Large intestine (tissue), 3 donors: Measurements from ENCODE around the gene GSK3A. TPM values are rescaled to one million over a fixed set of nuclear protein-coding genes. Genes with fewer than 3 reads are reported as not detected.

Experiments used
- DNase-seq, 2 donors: peaks; one replicate each; pipeline versions ENCODE4 v3.0.0 to v3.0.0-alpha.2; 2013
- H3K27ac ChIP-seq: one replicate; pipeline ENCODE4 v1.5.1; 2013; ENCODE audit warnings: low read length
- H3K27me3 ChIP-seq: 2 replicates; pipeline ENCODE4 v1.6.1; 2013; ENCODE audit warnings: low read length; ENCODE audit not compliant: control insufficient read depth, insufficient read depth
- H3K36me3 ChIP-seq: 2 replicates; pipeline ENCODE4 v1.6.1; 2013; ENCODE audit warnings: low read length; ENCODE audit not compliant: control insufficient read depth, insufficient read depth
- H3K4me1 ChIP-seq: one replicate; pipeline ENCODE4 v1.6.1; 2013; ENCODE audit warnings: low read length; ENCODE audit not compliant: control insufficient read depth, insufficient read depth
- H3K4me3 ChIP-seq: one replicate; pipeline ENCODE4 v1.5.1; 2013; ENCODE audit warnings: low read length
- H3K9me3 ChIP-seq: one replicate; pipeline ENCODE4 v1.6.1; 2013; ENCODE audit warnings: mild to moderate bottlenecking, low read depth, low read length, moderate library complexity; ENCODE audit not compliant: control insufficient read depth
- WGBS: methylation state at CpG from one replicate; pipeline ENCODE4 v1.1.5; 2013; ENCODE audit warnings: low lambda C conversion rate; ENCODE audit not compliant: insufficient coverage; 5-methylcytosine and 5-hydroxymethylcytosine counted together
- polyA plus RNA-seq: library from polyadenylated mRNA; unstranded; fragments of 120-200 nt; gene quantifications from one replicate; pipeline ENCODE4 v1.2.1, GENCODE V29; 2013

The GSK3A gene
- polyA plus RNA-seq, 1 donor: 70.8 TPM

DNA sequence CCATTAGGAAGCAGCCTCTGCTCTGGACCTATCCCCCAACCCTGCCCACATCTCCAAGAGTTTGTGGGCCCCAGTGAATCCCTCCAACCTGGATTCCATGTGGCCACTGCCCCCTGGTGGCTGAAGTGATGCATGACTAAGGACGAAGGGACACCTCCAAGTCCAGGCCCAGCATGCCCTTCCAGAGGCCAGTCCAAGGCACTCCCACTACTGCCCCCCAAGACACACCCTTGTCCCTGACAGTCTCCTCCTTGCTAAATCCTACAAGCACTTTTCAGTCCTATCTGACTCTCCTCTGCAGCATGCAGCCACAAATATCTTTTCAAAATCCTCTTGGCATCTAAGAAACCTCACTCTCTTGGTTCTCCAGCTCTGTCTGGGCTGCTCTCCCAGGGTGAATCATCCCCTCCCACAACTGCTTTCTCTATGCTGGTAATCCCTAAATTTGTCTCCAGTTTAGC is 58.0 kb downstream of the GSK3A start:
- H3K36me3 ChIP-seq: no peaks in the 10 kb centered on the region
- no peaks in the 10 kb centered on the region for H3K4me1 ChIP-seq
- H3K27ac ChIP-seq: no peak overlapping the region
- peak; percentile 56 for DNase-seq
- H3K9me3 ChIP-seq: no peaks in the 10 kb centered on the region
- H3K4me3 ChIP-seq: no peak overlapping the region
- no CpG with 5 or more reads among the region's 1 CpG for WGBS
- H3K27me3 ChIP-seq: peaks cover 22% of the 10 kb centered on the region

Other genes with a start within 250 kb of the GSK3A start
- 13.0 TPM for gene ATP1A3, start 248.4 kb downstream of the GSK3A start, polyA plus RNA-seq
- 4.7 TPM for gene GRIK5, start 172.4 kb downstream of the GSK3A start, polyA plus RNA-seq
- gene ZNF574, start 166.4 kb downstream of the GSK3A start, polyA plus RNA-seq: 15.1 TPM
- 2.7 TPM for gene POU2F2, start 110.2 kb downstream of the GSK3A start, polyA plus RNA-seq
- gene DEDD2, start 24.9 kb downstream of the GSK3A start, polyA plus RNA-seq: 30.7 TPM
- gene ZNF526, start 22.3 kb downstream of the GSK3A start, polyA plus RNA-seq: 9.3 TPM
- gene ERF, start 12.5 kb upstream of the GSK3A start, polyA plus RNA-seq: 70.3 TPM
- 43.4 TPM for gene CIC, start 26.6 kb upstream of the GSK3A start, polyA plus RNA-seq
- 0.91 TPM for gene PRR19, start 59.5 kb upstream of the GSK3A start, polyA plus RNA-seq
- 35.3 TPM for gene PAFAH1B3, start 60.0 kb upstream of the GSK3A start, polyA plus RNA-seq
- 3.3 TPM for gene TMEM145, start 70.7 kb upstream of the GSK3A start, polyA plus RNA-seq
- gene MEGF8, start 83.0 kb upstream of the GSK3A start, polyA plus RNA-seq: 23.9 TPM
- gene CNFN, start 147.7 kb upstream of the GSK3A start, polyA plus RNA-seq: 13.5 TPM
- gene LIPE, start 184.8 kb upstream of the GSK3A start, polyA plus RNA-seq: 13.9 TPM
- gene CXCL17, start 200.3 kb upstream of the GSK3A start, polyA plus RNA-seq: 0.07 TPM